Measurements from ENCODE around the gene LSM4. TPM values are rescaled to one million over a fixed set of nuclear protein-coding genes. Genes with fewer than 3 reads are reported as not detected.

The LSM4 gene
- total RNA-seq, 4 donors from 2014 or later, result 94.3 to 218 (median 175) TPM

- intact Hi-C loops (cut with DNase I; ENCODE audit: low total_unique reads), result no loop called here
- Histone ChIP-seq H3K36me3 (peaks cover 0 to 15% (median 0%) of the 10 kb centered on the region in 4 donors), H3K27ac (peak overlapping the region in 1 of 4 donors; percentile 50), H3K27me3 (no peaks in the 10 kb centered on the region), H3K4me1 (peaks cover 6 to 42% (median 35%) of the 10 kb centered on the region in 4 donors), H3K9me3 (no peaks in the 10 kb centered on the region), H3K4me3 (no peak overlapping the region)
- TF ChIP-seq CTCF (IDR thresholded peaks at IDR 0.05) (no peak), POLR2AphosphoS5 (IDR thresholded peaks at IDR 0.05) (no peak), POLR2A (IDR thresholded peaks at IDR 0.05) (no peak), EP300 (IDR thresholded peaks at IDR 0.05; ENCODE audit: low read depth) (no peak)
- WGBS, 2 donors (ENCODE audit: low coverage in 1 of 2), result 93 to 100% methylated on average over 1 to 3 of the region's 3 CpGs
- no peak for DNase-seq
- in situ Hi-C loops (cut with MboI; ENCODE audit: low pct_ligation_motif_present in 1 of 4, low pct_unique_long_range_greater_than_20kb in 1 of 4, low sequenced_read_pairs in 3 of 4), result no loop called here
Measured at GRCh38 chr19:18313398-18313797, 9.5 kb downstream of the LSM4 start.

GRCh38 chr19:18312092-18312534, 10.8 kb downstream of the LSM4 start:
- no peak overlapping the region for H3K4me3 ChIP-seq
- peaks cover 0 to 15% (median 0%) of the 10 kb centered on the region in 4 donors for H3K36me3 ChIP-seq
- peak overlapping the region in 3 of 4 donors; percentile 50 to 66 (median 65) for H3K27ac ChIP-seq
- H3K27me3 ChIP-seq, result no peaks in the 10 kb centered on the region
- in situ Hi-C loops (cut with MboI; ENCODE audit: low pct_ligation_motif_present in 1 of 4, low pct_unique_long_range_greater_than_20kb in 1 of 4, low sequenced_read_pairs in 3 of 4) (no loop called here), intact Hi-C loops (cut with DNase I; ENCODE audit: low total_unique reads) (no loop called here)
- H3K9me3 ChIP-seq, result no peaks in the 10 kb centered on the region
- no peak for TF ChIP-seq EP300 (IDR thresholded peaks at IDR 0.05; ENCODE audit: low read depth)
- no peak for TF ChIP-seq CTCF (IDR thresholded peaks at IDR 0.05)
- TF ChIP-seq POLR2A (IDR thresholded peaks at IDR 0.05), result no peak
- TF ChIP-seq POLR2AphosphoS5 (IDR thresholded peaks at IDR 0.05), result no peak
- no peak for DNase-seq
- peaks cover 0 to 40% (median 28%) of the 10 kb centered on the region in 4 donors for H3K4me1 ChIP-seq
- 88% methylated on average over 8 of the region's 11 CpGs; no CpG with 5 or more reads in 1 of the 2 donors for WGBS, 2 donors (ENCODE audit: low coverage in 1 of 2)

DNA sequence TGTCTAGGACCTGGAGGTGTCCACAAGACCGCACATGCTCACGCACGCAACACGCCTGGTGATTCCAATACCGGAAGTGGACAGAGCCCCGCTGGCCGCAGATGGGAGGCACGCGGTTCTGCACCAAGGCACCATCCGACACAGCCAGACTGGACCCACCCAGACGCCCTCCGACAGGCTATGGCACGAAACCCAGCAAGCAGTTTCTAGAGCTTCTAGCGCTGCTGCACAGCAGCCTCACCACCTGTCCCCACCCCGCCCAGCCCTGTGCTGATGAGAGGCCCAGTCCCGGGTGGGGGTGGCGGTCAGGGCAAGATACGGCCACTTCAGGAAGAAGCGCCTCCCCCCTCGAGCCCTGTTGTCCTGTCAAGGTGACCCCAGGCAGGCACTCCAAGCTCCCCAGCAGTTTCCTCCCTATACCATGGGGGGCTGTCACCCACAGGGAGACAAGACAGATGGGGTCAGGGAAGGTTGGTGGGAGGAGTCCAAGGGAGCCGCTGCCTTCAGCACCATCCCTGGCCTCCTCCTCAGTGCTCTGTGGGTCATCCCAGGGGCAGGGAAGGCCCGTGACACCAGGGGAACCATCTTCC, 11.3 kb downstream of the LSM4 start:
- in situ Hi-C loops (cut with MboI; ENCODE audit: low pct_ligation_motif_present in 1 of 4, low pct_unique_long_range_greater_than_20kb in 1 of 4, low sequenced_read_pairs in 3 of 4), result no loop called here
- H3K9me3 ChIP-seq, result no peaks in the 10 kb centered on the region
- no peaks in the 10 kb centered on the region for H3K27me3 ChIP-seq
- WGBS, 2 donors (ENCODE audit: low coverage in 1 of 2), result 87% methylated on average over 22 of the region's 22 CpGs; no CpG with 5 or more reads in 1 of the 2 donors
- no peak overlapping the region for H3K4me3 ChIP-seq
- peaks cover 0 to 45% (median 28%) of the 10 kb centered on the region in 4 donors for H3K4me1 ChIP-seq
- no peak for TF ChIP-seq POLR2AphosphoS5 (IDR thresholded peaks at IDR 0.05)
- TF ChIP-seq CTCF (IDR thresholded peaks at IDR 0.05), result no peak
- TF ChIP-seq POLR2A (IDR thresholded peaks at IDR 0.05), result no peak
- no peak for TF ChIP-seq EP300 (IDR thresholded peaks at IDR 0.05; ENCODE audit: low read depth)
- intact Hi-C loops (cut with DNase I; ENCODE audit: low total_unique reads), result no loop called here
- H3K27ac ChIP-seq, result peak overlapping the region; percentile 5 to 66 (median 58)
- peaks cover 0 to 15% (median 0%) of the 10 kb centered on the region in 4 donors for H3K36me3 ChIP-seq
- no peak for DNase-seq

GRCh38 chr19:18310966-18311365, 11.9 kb downstream of the LSM4 start:
- in situ Hi-C loops (cut with MboI; ENCODE audit: low pct_ligation_motif_present in 1 of 4, low pct_unique_long_range_greater_than_20kb in 1 of 4, low sequenced_read_pairs in 3 of 4) (no loop called here), intact Hi-C loops (cut with DNase I; ENCODE audit: low total_unique reads) (no loop called here)
- H3K27me3 ChIP-seq, result no peaks in the 10 kb centered on the region
- peaks cover 3 to 52% (median 30%) of the 10 kb centered on the region in 4 donors for H3K4me1 ChIP-seq
- WGBS, 2 donors (ENCODE audit: low coverage in 1 of 2), result 81% methylated on average over 13 of the region's 13 CpGs; no CpG with 5 or more reads in 1 of the 2 donors
- no peak overlapping the region for H3K4me3 ChIP-seq
- H3K36me3 ChIP-seq, result peaks cover 0 to 15% (median 0%) of the 10 kb centered on the region in 4 donors
- H3K9me3 ChIP-seq, result no peaks in the 10 kb centered on the region
- H3K27ac ChIP-seq, result peak overlapping the region; percentile 14 to 66 (median 58)
- DNase-seq, result no peak
- no peak for TF ChIP-seq CTCF (IDR thresholded peaks at IDR 0.05)
- no peak for TF ChIP-seq EP300 (IDR thresholded peaks at IDR 0.05; ENCODE audit: low read depth)
- no peak for TF ChIP-seq POLR2A (IDR thresholded peaks at IDR 0.05)
- TF ChIP-seq POLR2AphosphoS5 (IDR thresholded peaks at IDR 0.05), result no peak
